NCI-H2107 treated with DMSO at 0.1 percent for 48 hours (cell line): ENCODE results near the gene TPRN.

Experiments used
- DNase-seq: peaks from one replicate; lab custom pipeline; 2025; ENCODE audit not compliant: unreplicated experiment; lab: John Stamatoyannopoulos, UW

The TPRN gene

DNA sequence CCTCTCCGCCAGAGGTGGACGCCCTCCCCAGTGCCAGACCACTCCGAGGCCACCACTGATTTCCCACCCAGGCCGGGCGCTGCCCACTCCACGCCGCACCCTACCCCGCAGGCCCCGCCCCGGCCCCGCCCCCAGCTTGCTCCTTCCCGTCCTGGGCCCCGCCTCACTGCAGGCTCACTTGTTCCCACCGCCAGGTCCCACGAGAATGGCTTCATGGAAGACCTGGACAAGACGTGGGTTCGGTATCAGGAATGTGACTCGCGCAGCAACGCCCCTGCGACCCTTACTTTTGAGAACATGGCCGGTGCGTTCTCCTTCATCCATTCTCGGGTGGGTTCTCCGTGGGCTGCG, 37.2 kb downstream of the TPRN start:
- DNase-seq, result no peak

DNA sequence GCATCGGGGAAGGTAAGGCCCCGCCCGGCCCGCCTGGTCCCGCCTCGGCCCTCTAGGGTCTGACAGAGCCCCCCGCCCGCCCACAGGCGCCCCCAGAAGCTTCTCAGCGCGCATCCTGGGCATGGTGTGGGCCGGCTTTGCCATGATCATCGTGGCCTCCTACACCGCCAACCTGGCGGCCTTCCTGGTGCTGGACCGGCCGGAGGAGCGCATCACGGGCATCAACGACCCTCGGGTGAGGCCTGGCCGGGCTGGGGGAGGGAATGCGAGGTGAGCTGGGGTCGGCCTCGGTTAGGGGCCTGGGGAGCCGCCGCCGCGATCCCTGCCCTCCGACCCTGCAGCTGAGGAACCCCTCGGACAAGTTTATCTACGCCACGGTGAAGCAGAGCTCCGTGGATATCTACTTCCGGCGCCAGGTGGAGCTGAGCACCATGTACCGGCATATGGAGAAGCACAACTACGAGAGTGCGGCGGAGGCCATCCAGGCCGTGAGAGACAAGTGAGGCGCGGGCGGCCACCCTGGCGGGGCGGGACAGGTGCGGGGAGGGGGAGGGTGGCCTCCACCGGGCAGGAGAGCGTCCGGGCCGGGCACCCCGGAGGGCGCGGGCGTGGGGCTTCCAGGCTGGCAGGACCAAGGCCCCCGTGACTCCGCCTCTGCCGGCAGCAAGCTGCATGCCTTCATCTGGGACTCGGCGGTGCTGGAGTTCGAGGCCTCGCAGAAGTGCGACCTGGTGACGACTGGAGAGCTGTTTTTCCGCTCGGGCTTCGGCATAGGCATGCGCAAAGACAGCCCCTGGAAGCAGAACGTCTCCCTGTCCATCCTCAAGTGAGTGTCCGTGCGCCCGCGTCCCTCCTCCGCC, 37.8 kb downstream of the TPRN start:
- no peak for DNase-seq

DNA sequence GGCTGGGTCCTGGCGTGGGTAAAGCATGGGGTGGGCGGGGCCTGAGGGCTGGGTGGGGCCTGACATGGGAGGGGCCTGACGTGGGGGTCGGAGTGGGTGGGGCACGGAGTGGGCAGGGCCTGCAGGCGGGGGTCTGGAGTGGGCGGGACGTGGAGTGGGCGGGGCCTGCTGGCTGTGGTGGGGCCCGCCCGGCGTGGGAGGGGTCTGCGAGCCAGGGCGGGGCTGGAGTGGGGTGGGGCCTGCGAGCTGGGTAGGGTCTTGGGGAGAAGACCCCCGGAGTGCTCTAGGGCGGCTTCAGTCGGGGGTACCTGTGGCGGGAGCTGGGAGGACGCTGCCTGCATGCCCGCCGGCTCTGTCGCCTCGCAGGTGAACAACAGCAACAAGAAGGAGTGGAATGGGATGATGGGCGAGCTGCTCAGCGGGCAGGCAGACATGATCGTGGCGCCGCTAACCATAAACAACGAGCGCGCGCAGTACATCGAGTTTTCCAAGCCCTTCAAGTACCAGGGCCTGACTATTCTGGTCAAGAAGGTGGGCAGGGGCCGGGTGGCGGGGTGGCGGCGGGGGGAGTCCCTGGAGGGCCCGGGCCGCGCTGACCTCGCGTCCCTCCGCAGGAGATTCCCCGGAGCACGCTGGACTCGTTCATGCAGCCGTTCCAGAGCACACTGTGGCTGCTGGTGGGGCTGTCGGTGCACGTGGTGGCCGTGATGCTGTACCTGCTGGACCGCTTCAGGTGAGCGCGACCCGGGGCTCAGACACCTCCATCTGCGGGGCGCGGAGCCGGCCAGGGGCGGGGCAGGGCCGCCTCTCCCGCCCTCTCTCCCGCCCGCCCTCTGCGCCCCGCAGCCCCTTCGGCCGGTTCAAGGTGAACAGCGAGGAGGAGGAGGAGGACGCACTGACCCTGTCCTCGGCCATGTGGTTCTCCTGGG, 38.7 kb downstream of the TPRN start:
- DNase-seq, result no peak

DNA sequence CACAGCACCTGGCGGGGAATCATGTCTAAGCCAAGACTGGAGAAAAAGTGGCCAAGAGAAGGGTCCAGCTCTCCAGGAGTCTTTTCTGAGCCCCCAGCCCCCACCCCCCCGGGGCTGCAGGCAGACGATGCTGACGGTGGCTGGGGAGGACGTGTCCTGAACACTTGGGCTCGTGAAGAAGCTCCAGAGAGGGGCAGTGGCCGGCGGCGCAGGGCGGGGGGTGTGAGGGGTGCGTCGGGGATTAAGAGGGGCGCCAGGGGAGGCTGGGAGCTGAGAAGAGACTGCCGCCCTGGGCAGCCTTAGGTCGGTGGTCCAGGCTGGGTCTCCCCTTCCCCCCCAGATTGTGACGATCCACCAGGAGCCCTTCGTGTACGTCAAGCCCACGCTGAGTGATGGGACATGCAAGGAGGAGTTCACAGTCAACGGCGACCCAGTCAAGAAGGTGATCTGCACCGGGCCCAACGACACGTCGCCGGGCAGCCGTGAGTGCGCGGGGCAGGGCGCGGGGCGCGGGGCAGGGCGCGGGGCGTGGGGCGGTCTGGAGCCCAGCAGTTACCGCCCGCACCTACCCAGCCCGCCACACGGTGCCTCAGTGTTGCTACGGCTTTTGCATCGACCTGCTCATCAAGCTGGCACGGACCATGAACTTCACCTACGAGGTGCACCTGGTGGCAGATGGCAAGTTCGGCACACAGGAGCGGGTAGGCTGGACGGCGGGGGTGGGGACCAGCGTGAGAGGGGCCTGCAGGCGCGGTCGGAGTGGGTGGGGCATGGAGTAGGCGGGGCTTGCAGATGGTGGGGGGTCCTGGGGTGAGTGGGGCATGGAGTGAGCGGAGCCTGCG, 39.6 kb downstream of the TPRN start:
- no peak for DNase-seq

DNA sequence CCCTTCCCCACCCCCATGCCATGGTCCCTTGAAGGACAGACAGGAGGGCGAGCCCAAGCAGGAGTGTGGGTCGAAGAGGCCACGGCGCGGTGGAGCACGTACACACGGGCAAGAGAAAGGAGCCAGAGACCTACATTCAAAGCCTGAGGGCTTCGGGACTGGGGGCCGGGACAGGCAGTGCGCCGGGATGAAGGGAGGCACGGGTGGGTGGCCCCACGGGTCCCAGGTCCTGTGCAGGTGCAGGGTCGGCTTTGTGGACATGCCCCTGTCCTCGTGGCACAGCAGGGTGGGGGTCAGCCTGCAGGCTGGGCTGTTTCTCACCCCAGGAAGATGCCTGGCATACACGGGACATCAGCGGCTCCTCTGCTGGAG, 40.5 kb downstream of the TPRN start:
- DNase-seq, result no peak

DNA sequence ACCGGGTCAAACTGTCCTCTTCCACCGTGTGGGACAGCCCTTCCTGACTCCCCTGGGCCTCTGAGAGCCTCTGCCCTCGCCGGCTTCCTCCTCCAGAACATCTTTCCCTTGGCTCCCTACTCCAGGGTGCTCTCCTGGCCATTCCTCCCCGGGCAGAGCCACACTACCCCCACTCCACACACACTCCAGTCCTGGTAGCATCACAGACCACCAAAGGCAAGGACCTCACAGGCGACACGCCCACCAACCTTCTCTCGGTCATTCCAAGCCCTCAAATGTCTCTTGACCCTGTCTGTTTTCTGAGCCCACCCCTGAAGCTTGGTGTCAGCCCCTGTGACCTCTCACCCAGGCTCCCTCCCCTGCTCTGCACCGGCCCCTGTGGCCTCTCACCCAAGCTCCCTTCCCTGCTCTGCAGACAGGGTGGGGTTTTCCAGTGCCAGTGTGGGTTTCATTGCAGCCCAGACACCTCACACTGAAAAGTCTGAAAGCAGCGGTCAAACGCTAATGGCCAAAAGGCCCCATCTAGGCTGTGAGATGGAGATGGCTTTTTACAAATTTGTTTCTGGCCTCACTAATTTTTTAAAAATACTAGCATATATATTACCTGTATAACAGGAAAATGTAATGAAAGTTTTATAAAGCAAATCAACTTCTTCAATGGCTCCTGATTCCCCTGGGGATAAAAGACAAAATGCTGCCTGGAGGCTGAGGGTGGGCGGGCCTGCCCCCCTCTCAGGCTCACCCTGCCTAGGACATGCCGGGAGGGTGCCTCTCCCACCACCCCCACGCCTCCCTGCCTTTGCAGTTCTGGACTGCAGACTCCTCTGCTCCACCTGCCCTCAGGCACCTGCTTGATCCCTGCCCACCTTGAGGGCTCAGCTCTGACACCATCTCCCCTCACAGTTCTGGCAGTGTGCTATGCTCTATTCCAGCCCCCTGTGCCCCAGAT, 41.2 kb downstream of the TPRN start:
- DNase-seq, result no peak

DNA sequence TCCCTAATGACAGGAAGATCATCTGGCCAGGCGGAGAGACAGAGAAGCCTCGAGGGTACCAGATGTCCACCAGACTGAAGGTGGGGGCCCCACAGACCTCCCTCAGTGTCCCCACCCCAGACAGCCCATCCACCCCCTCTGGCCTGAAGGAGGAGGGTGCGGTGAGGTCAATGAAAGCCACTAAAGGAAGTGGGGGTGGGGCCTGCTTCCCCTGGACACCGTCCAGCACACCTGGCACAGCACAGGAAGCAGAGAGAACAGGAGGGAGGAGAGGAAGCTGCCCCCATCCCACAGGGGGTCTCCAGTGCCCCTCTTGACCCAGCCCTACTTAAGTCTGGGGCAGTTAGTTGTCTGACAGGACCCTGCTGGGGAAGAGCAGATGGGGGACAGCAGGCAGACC, 41.9 kb downstream of the TPRN start:
- no peak for DNase-seq

DNA sequence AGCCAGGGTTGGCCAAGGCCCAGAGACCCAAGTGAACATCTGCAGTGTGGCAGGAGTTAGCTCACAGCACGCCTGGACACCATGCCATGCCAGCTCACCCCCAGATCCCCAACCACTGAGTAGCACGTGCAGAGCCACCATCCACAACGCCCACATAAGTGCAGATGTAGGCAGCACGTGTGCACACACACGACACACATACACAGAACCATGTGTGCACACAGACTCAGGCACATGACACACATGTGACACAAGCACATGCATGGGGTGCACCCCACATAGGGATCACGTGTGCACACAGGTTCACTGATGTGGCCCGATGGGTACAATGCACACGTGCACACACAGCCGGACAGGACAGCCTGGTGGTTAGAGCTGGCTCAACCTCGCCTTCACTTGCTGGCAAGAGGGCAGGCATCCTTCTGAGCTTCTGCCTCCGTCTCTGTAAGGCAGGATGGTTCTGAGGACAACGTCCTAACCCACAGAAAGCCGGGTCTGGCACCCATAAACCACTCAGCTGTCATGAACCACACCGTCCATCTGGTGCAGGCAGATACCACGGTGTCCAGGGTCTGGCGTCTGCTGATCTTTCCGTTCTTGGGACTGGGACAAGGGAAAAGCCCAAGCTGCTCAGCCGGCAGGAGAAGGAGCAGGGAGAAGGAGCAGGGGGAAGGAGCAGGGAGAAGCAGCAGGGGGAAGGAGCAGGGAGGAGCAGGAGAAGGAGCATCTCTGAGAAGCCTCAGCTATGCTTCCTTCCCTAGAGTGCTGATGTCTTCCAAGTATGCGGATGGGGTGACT, 42.7 kb downstream of the TPRN start:
- DNase-seq, result no peak

DNA sequence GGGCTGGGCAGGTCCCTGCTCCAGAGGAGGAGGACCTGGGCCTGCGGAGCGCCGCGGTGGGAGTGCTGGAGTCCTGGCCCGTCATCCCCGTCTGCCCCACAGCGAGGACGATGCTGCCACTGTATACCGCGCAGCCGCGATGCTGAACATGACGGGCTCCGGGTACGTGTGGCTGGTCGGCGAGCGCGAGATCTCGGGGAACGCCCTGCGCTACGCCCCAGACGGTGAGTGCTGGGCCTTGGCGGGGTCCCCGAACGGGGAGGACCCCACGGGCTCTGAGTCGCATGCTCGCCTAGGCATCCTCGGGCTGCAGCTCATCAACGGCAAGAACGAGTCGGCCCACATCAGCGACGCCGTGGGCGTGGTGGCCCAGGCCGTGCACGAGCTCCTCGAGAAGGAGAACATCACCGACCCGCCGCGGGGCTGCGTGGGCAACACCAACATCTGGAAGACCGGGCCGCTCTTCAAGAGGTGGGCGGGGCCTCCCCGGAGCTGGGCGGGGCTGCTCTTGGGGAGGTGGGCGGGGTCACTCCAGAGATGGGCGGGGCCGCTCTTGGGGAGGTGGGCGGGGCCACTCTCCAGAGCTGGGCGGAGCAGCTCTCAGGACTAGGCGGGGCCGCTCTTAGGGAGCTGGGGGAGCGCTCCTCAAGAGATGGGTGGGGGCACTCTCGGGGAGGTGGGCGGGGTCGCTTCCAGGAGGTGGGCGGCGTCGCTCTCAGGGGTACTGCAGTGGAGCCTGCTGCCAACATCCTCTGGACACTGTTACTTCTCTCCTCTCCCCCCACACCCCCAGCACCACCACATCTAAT, 43.8 kb downstream of the TPRN start:
- DNase-seq, result no peak

DNA sequence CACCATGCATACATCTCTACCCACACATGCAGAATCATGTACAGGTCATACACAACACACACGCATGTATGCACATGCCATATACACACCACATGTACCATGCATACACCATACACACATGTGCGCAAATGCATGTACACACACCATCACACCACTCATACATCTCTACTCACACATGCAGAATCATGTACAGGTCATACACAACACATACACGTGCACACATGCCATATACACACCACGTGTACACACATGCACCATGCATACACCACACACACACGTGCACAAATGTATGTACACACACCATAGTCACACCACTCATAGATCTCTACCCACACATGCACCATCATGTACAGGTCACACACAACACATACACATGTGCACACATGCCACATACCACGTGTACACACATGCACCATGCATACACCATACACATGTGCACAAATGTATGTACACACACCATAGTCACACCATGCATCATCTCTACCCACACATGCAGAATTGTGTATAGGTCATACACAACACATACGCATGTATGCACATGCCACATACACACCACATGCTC, 47.6 kb downstream of the TPRN start:
- DNase-seq, result no peak

DNA sequence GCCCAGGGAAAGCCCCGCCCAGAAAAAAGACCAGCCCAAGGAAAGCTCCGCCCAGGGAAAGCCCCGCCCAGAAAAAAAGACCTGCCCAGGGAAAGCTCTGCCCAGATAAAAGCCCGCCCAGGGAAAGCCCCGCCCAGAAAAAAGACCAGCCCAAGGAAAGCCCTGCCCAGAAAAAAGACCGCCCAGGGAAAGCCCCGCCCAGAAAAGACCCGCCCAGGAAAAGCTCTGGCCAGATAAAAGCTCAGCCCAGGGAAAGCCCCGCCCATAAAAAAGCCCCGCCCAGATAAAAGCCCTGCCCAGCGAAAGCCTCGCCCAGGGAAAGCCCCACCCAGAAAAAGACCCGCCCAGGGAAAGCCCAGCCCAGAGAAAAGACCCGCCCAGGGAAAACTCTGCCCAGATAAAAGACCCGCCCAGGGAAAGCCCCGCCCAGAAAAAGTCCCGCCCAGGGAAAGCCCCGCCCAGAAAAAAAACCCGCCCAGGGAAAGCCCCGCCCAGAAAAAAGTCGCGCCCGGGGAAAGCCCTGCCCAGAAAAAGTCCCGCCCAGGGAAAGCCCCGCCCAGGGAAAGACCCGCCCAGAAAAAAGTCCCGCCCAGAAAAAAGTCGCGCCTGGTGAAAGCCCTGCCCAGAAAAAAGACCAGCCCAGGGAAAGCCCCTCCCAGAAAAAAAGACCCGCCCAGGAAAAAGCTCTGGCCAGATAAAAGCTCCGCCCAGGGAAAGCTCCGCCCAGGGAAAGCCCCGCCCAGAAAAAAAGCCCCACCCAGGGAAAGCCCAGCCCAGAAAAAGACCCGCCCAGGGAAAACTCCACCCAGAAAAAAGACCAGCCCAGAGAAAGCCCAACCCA, 49.7 kb downstream of the TPRN start:
- DNase-seq, result no peak

DNA sequence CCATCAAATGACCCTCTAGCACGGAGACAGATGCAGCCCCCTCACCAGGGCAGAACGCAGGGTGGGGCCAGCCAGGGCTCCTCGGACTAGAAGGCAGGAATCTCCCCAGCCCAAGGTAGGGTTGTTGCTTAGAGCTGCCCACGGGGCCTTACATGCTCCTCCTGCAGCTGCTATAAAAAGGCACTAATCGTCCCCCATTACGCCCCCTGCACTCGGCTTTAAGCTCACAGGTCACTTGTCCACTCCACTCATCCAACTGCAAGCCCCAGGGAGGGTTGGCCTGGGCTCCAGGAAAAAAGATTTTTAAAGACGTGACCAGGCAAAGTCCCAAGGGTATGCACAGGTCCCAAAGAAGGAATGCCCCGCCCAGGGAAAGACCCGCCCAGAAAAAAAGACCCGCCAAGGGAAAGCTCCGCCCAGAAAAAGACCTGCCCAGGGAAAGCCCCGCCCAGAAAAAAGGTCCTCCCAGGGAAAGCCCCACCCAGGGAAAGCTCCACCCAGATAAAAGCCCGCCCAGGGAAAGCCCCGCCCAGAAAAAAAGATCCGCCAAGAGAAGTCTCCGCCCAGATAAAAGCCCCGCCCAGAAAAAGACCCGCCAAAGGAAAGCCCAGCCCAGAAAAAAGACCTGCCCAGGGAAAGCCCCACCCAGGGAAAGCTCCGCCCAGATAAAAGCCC, 50.5 kb downstream of the TPRN start:
- DNase-seq, result no peak

DNA sequence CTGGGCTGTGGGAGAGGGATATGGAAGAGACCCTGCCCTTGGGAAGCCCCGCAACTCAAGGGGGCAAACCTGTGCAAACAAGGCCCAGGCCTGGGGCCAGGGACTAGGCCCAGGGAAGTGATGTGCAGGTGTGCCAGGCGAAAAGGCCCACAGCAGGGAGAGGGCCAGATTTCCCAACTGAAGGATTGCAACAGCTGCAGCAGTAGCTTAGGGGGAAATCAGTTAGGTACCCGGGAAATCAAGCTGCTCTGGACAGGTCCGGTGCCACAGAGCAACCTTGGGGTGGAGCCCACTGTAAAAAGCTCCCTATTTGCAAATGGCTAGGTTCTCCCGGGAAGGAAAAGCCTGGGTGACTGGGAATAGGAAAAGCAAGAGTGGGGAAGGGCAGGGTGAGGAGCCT, 51.2 kb downstream of the TPRN start:
- no peak for DNase-seq

DNA sequence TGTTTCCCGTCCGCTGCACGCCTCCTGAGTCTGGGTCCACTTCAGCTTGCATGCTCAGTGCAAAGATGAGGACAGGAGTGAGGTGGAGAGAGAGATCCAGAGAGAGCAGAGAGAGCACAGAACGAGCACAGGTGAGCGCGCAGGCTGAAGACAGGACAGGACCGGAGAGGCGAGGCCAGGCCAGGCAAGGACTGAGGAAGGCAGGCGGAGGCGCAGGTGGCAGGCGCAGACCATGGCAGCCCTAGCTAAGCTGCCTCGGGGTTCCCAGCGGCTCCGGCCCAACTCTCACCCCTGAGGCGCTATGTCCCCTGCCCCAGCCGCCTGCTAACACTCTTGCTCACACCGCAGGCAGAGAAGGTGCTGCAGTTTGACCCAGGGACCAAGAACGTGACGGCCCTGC, 51.9 kb downstream of the TPRN start:
- DNase-seq, result no peak

DNA sequence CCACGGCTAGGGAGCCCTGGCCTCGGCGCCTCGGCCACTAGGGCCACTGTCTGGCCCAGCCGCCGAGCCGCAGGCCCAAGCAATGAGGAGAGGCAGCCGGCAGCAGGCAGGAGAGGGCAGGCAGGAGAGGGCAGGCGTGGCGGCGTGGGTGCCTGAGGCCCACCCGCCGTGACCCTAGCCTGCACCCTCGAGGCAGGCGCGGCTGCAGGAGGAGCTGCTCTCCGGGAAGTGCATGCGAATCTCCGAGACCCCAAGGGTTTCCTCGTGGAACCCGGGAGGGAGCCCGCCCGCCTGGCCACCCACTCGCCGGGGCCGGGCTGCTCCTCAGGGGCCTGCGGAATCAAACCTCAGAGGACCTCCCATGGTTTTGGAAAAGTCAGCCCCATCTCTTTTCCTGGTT, 52.3 kb downstream of the TPRN start:
- DNase-seq, result no peak

DNA sequence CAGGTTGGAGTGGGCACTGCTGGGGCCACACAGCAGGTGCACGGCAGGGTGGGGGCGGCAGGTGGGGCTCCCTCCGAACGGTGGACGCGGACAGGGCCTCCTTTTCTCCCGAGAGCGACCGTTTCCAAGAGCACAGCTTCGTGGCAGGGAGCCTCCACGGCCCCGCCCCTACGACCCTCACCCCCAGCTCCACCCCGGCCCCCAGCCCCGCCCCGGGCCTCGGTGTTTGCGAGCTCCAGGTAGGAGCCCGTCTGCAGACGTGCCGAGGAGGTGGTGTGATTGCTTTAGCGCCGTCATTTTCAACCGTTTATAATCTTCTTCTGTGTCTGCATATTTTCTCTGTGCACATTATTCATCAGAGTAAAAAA, 52.8 kb downstream of the TPRN start:
- DNase-seq, result no peak
